Ishikawa (cell line): ENCODE measurements around the gene CYBRD1.

Source experiments
- CREB1 ChIP-seq: IDR thresholded peaks from 2 replicates; pipeline ENCODE4 v1.6.1; 2012; ENCODE audit warnings: low read depth
- EP300 ChIP-seq: IDR thresholded peaks from 2 replicates; pipeline ENCODE4 v1.6.1; 2012; ENCODE audit warnings: borderline replicate concordance
- FOXM1 ChIP-seq: IDR thresholded peaks from 2 replicates; pipeline ENCODE4 v1.6.1; 2012; ENCODE audit warnings: low read depth, borderline replicate concordance
- NFIC ChIP-seq: IDR thresholded peaks from 2 replicates; pipeline ENCODE4 v1.6.1; 2012
- RAD21 ChIP-seq: IDR thresholded peaks from 2 replicates; pipeline ENCODE4 v1.6.1; 2012; ENCODE audit warnings: low read depth
- TAF1 ChIP-seq: IDR thresholded peaks from 2 replicates; pipeline ENCODE4 v1.6.1; 2012; ENCODE audit warnings: low read depth, mild to moderate bottlenecking
- TCF12 ChIP-seq: IDR thresholded peaks from 2 replicates; pipeline ENCODE4 v1.6.1; 2012; ENCODE audit warnings: low read depth
- TEAD4 ChIP-seq: IDR thresholded peaks from 2 replicates; pipeline ENCODE4 v1.6.1; 2012
- YY1 ChIP-seq: IDR thresholded peaks from 2 replicates; pipeline ENCODE4 v1.6.1; 2012; ENCODE audit warnings: low read depth
- ZBTB7A ChIP-seq: IDR thresholded peaks from 2 replicates; pipeline ENCODE4 v1.6.1; 2012; ENCODE audit warnings: low read depth
- TF ChIP-seq, protein P1 (sequence below): IDR thresholded peaks from 2 replicates; pipeline ENCODE4 v1.6.1; 2012
- TF ChIP-seq, protein P2 (sequence below): IDR thresholded peaks from 2 replicates; pipeline ENCODE4 v1.6.1; 2012; ENCODE audit warnings: low read depth, mild to moderate bottlenecking
- TF ChIP-seq, protein P3 (sequence below): IDR thresholded peaks from 2 replicates; pipeline ENCODE4 v1.6.1; 2012

The CYBRD1 gene

DNA sequence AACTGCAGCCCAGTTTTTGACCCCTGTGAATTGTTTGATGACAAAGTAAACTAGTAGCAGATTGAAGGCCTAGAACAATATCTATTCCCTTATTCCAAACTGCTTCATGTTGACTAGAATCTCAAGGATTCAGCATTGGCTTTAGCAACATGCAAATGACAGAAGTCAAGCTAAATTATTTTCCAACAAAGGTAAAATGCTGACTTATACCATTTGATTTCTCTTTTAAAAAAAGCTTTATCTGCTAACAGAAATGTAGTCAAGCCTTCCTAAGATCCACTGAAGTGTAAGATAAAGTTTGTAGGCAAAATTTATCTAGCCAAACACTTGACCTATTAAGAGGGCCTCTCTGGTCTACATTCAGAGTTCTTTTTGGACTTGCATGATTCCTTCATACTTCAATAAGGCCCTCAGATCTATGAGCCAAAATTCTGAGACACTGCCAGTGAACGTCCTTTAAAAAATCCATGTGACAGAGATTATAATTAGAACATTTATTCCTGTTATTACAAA is 9.5 kb upstream of the CYBRD1 start:
- TF ChIP-seq ZBTB7A (no peak), TAF1 (no peak)

DNA sequence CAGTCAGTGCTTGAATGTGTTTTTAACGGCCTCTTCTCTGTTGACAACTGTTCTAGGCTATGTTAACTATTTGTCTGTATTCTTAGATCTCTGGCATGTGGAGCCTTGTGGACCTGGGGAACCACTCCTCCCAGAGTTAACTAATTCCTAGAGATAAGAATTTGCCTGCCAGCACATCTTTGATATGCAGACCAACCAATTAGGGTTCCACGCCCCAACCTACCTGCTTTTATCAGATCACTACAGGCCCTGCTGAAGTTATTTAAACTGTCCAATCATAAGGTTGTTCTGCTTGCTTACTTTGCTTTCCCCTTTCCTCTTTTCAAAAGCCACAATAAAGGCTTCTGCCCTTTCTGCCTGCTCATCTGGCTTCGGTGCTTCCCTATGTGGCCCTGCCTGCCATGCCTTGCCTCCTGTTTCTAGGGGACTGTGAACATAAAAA is 8.5 kb upstream of the CYBRD1 start:
- TF ChIP-seq FOXM1 (no peak), TAF1 (no peak)
- TF ChIP-seq, protein P1, sequence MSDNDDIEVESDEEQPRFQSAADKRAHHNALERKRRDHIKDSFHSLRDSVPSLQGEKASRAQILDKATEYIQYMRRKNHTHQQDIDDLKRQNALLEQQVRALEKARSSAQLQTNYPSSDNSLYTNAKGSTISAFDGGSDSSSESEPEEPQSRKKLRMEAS, result no peak

DNA sequence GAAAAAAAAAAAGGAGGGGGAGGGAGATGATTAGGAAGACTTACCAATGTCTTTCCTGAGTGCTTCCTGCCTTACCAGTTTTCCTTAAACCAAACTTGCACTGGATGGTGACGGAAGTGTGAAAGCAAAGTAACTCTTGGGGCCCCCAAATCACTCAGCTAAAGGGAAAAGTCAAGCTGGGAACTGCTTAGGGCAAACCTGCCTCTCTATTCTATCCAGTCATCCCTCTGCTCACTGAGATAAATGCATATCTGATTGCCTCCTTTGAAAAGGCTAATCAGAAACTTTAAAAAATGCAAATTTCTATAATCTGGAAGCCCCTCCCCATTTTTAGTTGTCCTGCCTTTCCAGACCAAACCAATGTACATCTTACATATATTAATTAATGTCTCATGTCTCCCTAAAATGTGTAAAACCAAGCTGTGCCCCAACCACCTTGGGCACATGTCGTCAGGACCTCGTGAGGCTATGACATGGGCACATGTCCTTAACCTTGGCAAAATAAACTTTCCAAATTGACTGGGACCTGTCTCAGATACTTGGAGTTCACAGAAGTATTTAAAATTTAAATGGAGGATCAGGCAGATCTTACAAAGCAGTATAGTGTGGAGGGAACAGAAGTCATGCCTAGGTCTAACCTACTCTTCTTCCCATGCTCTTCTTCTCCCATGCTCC is 7.2 kb upstream of the CYBRD1 start:
- TF ChIP-seq, protein P2, sequence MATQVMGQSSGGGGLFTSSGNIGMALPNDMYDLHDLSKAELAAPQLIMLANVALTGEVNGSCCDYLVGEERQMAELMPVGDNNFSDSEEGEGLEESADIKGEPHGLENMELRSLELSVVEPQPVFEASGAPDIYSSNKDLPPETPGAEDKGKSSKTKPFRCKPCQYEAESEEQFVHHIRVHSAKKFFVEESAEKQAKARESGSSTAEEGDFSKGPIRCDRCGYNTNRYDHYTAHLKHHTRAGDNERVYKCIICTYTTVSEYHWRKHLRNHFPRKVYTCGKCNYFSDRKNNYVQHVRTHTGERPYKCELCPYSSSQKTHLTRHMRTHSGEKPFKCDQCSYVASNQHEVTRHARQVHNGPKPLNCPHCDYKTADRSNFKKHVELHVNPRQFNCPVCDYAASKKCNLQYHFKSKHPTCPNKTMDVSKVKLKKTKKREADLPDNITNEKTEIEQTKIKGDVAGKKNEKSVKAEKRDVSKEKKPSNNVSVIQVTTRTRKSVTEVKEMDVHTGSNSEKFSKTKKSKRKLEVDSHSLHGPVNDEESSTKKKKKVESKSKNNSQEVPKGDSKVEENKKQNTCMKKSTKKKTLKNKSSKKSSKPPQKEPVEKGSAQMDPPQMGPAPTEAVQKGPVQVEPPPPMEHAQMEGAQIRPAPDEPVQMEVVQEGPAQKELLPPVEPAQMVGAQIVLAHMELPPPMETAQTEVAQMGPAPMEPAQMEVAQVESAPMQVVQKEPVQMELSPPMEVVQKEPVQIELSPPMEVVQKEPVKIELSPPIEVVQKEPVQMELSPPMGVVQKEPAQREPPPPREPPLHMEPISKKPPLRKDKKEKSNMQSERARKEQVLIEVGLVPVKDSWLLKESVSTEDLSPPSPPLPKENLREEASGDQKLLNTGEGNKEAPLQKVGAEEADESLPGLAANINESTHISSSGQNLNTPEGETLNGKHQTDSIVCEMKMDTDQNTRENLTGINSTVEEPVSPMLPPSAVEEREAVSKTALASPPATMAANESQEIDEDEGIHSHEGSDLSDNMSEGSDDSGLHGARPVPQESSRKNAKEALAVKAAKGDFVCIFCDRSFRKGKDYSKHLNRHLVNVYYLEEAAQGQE, result no peak
- no peak for TF ChIP-seq ZBTB7A
- no peak for TF ChIP-seq RAD21
- no peak for TF ChIP-seq TAF1
- TF ChIP-seq NFIC, result no peak

DNA sequence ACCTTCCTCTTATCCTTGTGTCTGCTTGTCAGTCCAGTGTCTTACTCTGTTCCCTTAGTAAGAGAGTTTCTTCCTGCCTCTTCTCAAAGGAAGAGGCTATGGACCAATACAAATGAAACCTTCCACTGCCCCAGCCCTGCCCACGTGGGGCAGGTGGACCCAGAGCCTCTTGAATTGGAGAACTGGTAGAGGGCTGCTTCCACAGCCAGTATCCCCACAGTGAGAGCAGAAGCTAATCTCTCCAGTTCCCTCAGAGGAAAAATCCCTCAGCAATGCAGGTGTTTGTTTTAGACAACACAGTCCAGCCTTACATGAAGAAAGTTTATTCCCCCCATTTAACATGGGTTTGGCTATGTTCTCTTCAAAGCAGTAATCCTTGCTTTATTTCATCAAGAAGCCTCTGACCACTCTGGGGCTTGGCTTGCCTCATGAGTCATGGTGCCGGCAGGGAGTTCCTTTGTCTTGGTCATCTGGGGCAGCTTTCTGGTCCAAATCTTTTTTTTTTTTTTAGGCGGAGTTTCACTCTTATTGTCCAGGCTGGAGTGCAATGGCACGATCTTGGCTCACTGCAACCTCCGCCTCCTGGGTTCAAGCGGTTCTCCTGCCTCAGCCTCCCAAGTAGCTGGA is 6.5 kb upstream of the CYBRD1 start:
- TF ChIP-seq CREB1, result no peak
- TF ChIP-seq RAD21, result no peak

DNA sequence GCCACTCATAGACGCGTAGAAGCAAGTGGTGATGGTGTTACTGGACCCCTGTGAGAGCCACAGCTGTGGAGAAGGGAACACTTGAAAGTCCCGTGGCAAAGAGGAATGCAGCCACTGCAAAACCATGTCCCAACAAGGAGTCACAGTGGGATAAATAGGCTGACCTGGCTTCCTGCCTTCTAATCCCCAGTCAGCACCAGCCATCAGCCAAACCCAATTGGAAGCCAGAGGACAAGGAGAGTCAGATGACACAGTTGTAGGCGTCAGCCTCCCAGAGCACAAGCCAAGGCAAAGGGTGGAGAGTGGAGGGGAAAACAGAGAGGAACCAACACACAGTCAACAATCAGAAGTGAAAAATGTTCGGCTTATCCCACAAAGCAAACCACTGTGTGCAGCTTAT is 5.5 kb upstream of the CYBRD1 start:
- TF ChIP-seq YY1 (no peak), NFIC (no peak), RAD21 (no peak), FOXM1 (no peak), ZBTB7A (no peak)
- TF ChIP-seq, protein P2, result no peak
- TF ChIP-seq, protein P1, result no peak

DNA sequence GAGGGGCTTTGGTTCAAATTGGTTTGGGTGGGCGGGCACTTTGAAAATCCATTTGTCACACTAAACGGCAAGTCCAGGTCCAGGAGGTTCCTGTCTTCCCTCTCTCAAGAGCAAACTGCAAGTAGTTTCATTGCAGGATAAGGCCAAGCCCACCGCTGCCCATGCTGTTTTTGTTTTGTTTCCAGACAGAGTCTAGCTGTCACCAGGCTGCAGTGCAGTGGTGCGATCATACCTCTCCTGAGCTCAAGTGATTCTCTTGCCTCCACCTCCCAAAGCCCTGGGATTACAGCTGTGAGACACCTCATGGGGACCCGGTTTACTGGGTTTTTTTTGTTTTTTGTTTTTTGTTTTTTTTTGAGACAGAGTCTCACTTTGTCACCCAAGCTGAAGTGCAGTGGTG is 1.8 kb upstream of the CYBRD1 start:
- TF ChIP-seq TAF1 (no peak), FOXM1 (no peak), RAD21 (no peak), TEAD4 (no peak)

DNA sequence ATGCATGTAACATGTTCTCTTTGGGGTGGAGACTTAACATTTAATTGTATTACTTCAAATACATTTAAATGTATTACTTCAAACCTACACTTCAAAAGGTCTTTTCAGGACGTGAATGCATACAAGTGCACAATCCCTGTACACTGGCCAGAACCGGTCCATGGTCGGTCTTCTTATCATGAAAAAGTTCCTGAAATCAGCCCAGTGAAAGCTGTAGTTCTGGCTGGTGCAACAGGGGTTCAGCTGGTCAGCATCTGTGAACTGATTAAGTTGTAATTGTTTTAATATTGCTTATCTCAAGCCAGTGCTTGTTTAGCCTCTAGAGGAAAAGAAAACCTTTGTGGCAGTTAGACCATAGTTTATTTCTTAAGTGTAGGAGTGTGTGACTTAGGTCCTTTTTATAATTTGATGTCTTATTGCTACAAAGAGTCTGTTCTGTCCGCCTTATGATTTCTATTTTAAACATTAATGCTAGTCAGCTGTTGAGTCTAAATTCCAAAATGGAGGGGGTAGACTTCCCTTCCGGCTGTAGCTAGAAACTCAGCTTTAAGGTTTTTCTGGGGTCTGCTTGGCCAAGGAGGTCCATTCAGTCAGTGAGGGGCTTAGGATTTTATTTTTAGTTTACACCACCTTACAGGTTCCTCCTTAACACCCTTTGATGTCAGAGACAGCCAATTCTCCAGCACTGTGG is 768 bp upstream of the CYBRD1 start:
- TF ChIP-seq, protein P1, result no peak
- TF ChIP-seq EP300 (no peak), TCF12 (no peak), TAF1 (no peak), NFIC (no peak), FOXM1 (no peak)
- TF ChIP-seq, protein P2, result no peak
- TF ChIP-seq, protein P3, sequence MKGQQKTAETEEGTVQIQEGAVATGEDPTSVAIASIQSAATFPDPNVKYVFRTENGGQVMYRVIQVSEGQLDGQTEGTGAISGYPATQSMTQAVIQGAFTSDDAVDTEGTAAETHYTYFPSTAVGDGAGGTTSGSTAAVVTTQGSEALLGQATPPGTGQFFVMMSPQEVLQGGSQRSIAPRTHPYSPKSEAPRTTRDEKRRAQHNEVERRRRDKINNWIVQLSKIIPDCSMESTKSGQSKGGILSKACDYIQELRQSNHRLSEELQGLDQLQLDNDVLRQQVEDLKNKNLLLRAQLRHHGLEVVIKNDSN, result no peak
